HEK293 (cell line): ENCODE data around the gene TYR.
"Not testable (repeated sequence)": the region's sequence is repeated elsewhere in the genome, so short reads cannot be mapped to it uniquely, and the experiment has no call there.

Experiments
- CTCF ChIA-PET: fragments of 350-600 bp; formaldehyde crosslinking; extraction: SDS; loops from one replicate; lab custom pipeline; 2021; ENCODE audit warnings: antibody characterized with exemption; lab: Yijun Ruan, JAX
- POLR2A ChIA-PET: fragments of 300-600 bp; formaldehyde crosslinking; extraction: SDS; loops from one replicate; lab custom pipeline; 2020; ENCODE audit warnings: antibody characterized with exemption, inconsistent platforms; lab: Yijun Ruan, JAX
- H3K27ac ChIP-seq: fragments of 200-500 bp; sonication (Bioruptor generic); 2 replicates; pipeline ENCODE4 v1.5.1; 2014; ENCODE audit warnings: low read depth, low read length, control low read depth, inconsistent platforms; ENCODE audit errors: extremely low read depth
- H3K36me3 ChIP-seq, 2 experiments: fragments of 200-500 bp in 1 of 2; sonication (Bioruptor generic) in 1 of 2; 1 replicate in 1 of 2; 2 replicates in 1 of 2; pipeline ENCODE4 v1.5.1; 2014 to 2017; ENCODE audit warnings: inconsistent platforms in 2 of 2, low read length in 2 of 2; ENCODE audit not compliant: control insufficient read depth in 2 of 2, insufficient read depth in 1 of 2
- H3K4me1 ChIP-seq: fragments of 200-500 bp; sonication (Bioruptor generic); 2 replicates; pipeline ENCODE4 v1.5.1; 2014; ENCODE audit warnings: mild to moderate bottlenecking, low read length, inconsistent platforms; ENCODE audit not compliant: control insufficient read depth, insufficient read depth
- H3K4me3 ChIP-seq: 2 replicates; pipeline ENCODE4 v1.5.1; 2011; ENCODE audit warnings: low read depth, mild to moderate bottlenecking, control low read depth, low read length, moderate library complexity
- H3K9me3 ChIP-seq: fragments of 200-500 bp; sonication (Bioruptor generic); 2 replicates; pipeline ENCODE4 v1.5.1; 2014; ENCODE audit warnings: low read depth, low read length, inconsistent platforms; ENCODE audit not compliant: control insufficient read depth, insufficient read depth
- MEIS1 ChIP-seq: sonication (generic); formaldehyde crosslinking; IDR thresholded peaks from 2 replicates; pipeline ENCODE4 v1.8.1; 2022; ENCODE audit warnings: missing genetic modification reagents, mild to moderate bottlenecking, borderline replicate concordance
- PATZ1 ChIP-seq: fragments of 450-650 bp; formaldehyde crosslinking; IDR thresholded peaks from 2 replicates; pipeline ENCODE4 v1.5.1; 2016; ENCODE audit warnings: missing biosample characterization, missing genetic modification characterization
- PRDM1 ChIP-seq: fragments of 450-650 bp; formaldehyde crosslinking; IDR thresholded peaks from 2 replicates; pipeline ENCODE4; 2016; ENCODE audit warnings: missing biosample characterization, missing genetic modification characterization
- PRDM4 ChIP-seq: fragments of 450-650 bp; formaldehyde crosslinking; IDR thresholded peaks from 2 replicates; pipeline ENCODE4 v1.5.1; 2017; ENCODE audit warnings: missing biosample characterization, missing genetic modification characterization
- SP2 ChIP-seq: fragments of 450-650 bp; formaldehyde crosslinking; IDR thresholded peaks from 2 replicates; pipeline ENCODE4 v1.5.1; 2016; ENCODE audit warnings: missing biosample characterization, missing genetic modification characterization
- ZNF140 ChIP-seq: fragments of 450-650 bp; formaldehyde crosslinking; IDR thresholded peaks from 2 replicates; pipeline ENCODE4 v1.5.1; 2016; ENCODE audit warnings: missing biosample characterization, missing genetic modification characterization
- ZNF146 ChIP-seq: fragments of 450-650 bp; formaldehyde crosslinking; IDR thresholded peaks from 2 replicates; pipeline ENCODE4 v1.5.1; 2016; ENCODE audit warnings: missing biosample characterization, missing genetic modification characterization
- ZNF239 ChIP-seq: fragments of 450-650 bp; formaldehyde crosslinking; IDR thresholded peaks from 2 replicates; pipeline ENCODE4 v1.5.1; 2016; ENCODE audit warnings: missing biosample characterization, missing genetic modification characterization
- ZNF274 ChIP-seq, 2 experiments: fragments of 200-500 bp in 1 of 2; fragments of 450-650 bp in 1 of 2; sonication (Bioruptor generic) in 1 of 2; formaldehyde crosslinking in 1 of 2; IDR thresholded peaks; 2 replicates each; pipeline versions ENCODE4 v1.5.1 to v1.6.1; 2014 to 2016; ENCODE audit warnings: borderline replicate concordance in 1 of 2, inconsistent platforms in 1 of 2, low read length in 1 of 2, missing biosample characterization in 1 of 2, missing genetic modification characterization in 1 of 2
- ZNF488 ChIP-seq: fragments of 450-650 bp; formaldehyde crosslinking; IDR thresholded peaks from 2 replicates; pipeline ENCODE4 v1.5.1; 2016; ENCODE audit warnings: missing biosample characterization, missing genetic modification characterization
- ZNF521 ChIP-seq: fragments of 450-650 bp; formaldehyde crosslinking; IDR thresholded peaks from 2 replicates; pipeline ENCODE4 v1.5.1; 2017; ENCODE audit warnings: missing biosample characterization, mild to moderate bottlenecking, missing genetic modification characterization
- ZNF626 ChIP-seq: fragments of 450-650 bp; sonication (Bioruptor Pico); formaldehyde crosslinking; IDR thresholded peaks from 2 replicates; pipeline ENCODE4 v1.5.1; 2018; ENCODE audit warnings: missing biosample characterization, missing genetic modification characterization, inconsistent platforms
- ZNF645 ChIP-seq: fragments of 450-650 bp; formaldehyde crosslinking; IDR thresholded peaks from 2 replicates; pipeline ENCODE4; 2016; ENCODE audit warnings: missing biosample characterization, missing genetic modification characterization
- ZNF670 ChIP-seq: fragments of 450-650 bp; formaldehyde crosslinking; IDR thresholded peaks from 2 replicates; pipeline ENCODE4 v1.5.1; 2016; ENCODE audit warnings: missing biosample characterization, missing genetic modification characterization, low read depth

TYR gene

GRCh38 chr11:89279176-89279575, 101.5 kb downstream of the TYR start (continued):
- TF ChIP-seq ZNF239 (no peak), PATZ1 (tag by site-specific recombination) (no peak), MEIS1 (CRISPR knock-in tag) (no peak), ZNF626 (tag by site-specific recombination) (no peak), ZNF140 (tag by site-specific recombination) (no peak), ZNF146 (no peak), PRDM1 (no peak), PRDM4 (no peak)
- TF ChIP-seq, all 188 proteins: peak for 0

GRCh38 chr11:89281032-89281677, 103.5 kb downstream of the TYR start:
- H3K4me1 ChIP-seq, CTCF ChIA-PET: not testable (repeated sequence)

GRCh38 chr11:89286601-89287000, 108.9 kb downstream of the TYR start:
- H3K4me3 ChIP-seq, CTCF ChIA-PET, H3K9me3 ChIP-seq, H3K36me3 ChIP-seq, H3K27ac ChIP-seq, POLR2A ChIA-PET, H3K4me1 ChIP-seq: not testable (repeated sequence)

More at GRCh38 chr11:89281032-89281677, 103.5 kb downstream of the TYR start:
- H3K9me3 ChIP-seq, POLR2A ChIA-PET, H3K27ac ChIP-seq, H3K36me3 ChIP-seq, H3K4me3 ChIP-seq: not testable (repeated sequence)

- H3K36me3 ChIP-seq, H3K4me3 ChIP-seq, H3K9me3 ChIP-seq, CTCF ChIA-PET, POLR2A ChIA-PET, H3K4me1 ChIP-seq, H3K27ac ChIP-seq: not testable (repeated sequence)
These were observed 110.3 kb downstream of the TYR start for GRCh38 chr11:89288004-89288403.

- Histone ChIP-seq H3K4me3 (no peak overlapping the region), H3K36me3 (no peaks in the 10 kb centered on the region), H3K4me1 (no peaks in the 10 kb centered on the region), H3K9me3 (no peaks in the 10 kb centered on the region), H3K27ac (no peak overlapping the region)
- POLR2A ChIA-PET: no interaction called here
- TF ChIP-seq ZNF488: no peak
- no peak for TF ChIP-seq ZNF645
- no peak for TF ChIP-seq SP2 (tag by site-specific recombination)
- no peak for TF ChIP-seq ZNF274 (IDR thresholded peaks at IDR 0.05; ENCODE audit: low read length)
- no peak for TF ChIP-seq ZNF274 (tag by site-specific recombination; IDR thresholded peaks at IDR 0.05; ENCODE audit: borderline replicate concordance)
- no peak for TF ChIP-seq ZNF670
- no peak for TF ChIP-seq ZNF521
- CTCF ChIA-PET: no interaction called here
These were observed 116.4 kb downstream of the TYR start for GRCh38 chr11:89293965-89294679.

GRCh38 chr11:89295023-89295422, 117.3 kb downstream of the TYR start:
- CTCF ChIA-PET, H3K36me3 ChIP-seq, H3K9me3 ChIP-seq, POLR2A ChIA-PET, H3K27ac ChIP-seq, H3K4me3 ChIP-seq, H3K4me1 ChIP-seq: not testable (repeated sequence)
